Measurements from ENCODE around the gene UBLCP1.

DNA sequence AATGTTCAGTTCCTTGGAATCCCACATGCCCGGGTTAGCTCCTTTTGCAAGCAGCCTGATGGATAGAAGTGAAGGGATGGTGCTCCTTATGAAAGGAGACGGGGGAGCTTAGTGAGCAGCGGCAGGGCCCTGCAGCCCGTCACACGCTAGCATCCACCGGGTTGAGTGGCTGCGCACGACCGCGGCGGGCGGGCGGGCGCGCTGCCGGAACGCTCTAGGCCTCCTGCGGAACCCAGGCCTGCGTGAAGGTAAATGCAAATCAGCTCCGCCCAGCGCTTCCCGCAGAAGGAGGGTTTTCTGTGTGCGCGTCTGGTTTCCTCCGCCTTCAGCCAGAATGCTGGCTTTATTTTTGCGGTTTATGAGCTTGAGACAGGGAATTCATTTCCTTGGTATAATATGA is 47.4 kb downstream of the UBLCP1 start:
- TF ChIP-seq, protein P1, sequence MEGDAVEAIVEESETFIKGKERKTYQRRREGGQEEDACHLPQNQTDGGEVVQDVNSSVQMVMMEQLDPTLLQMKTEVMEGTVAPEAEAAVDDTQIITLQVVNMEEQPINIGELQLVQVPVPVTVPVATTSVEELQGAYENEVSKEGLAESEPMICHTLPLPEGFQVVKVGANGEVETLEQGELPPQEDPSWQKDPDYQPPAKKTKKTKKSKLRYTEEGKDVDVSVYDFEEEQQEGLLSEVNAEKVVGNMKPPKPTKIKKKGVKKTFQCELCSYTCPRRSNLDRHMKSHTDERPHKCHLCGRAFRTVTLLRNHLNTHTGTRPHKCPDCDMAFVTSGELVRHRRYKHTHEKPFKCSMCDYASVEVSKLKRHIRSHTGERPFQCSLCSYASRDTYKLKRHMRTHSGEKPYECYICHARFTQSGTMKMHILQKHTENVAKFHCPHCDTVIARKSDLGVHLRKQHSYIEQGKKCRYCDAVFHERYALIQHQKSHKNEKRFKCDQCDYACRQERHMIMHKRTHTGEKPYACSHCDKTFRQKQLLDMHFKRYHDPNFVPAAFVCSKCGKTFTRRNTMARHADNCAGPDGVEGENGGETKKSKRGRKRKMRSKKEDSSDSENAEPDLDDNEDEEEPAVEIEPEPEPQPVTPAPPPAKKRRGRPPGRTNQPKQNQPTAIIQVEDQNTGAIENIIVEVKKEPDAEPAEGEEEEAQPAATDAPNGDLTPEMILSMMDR (IDR thresholded peaks at IDR 0.05; ENCODE audit: poor library complexity, severe bottlenecking): no peak
- TF ChIP-seq EP300 (conservative IDR thresholded peaks at IDR 0.05; ENCODE audit: poor library complexity, severe bottlenecking) (no peak), RAD21 (conservative IDR thresholded peaks at IDR 0.05) (no peak)
- TF ChIP-seq, protein P2, sequence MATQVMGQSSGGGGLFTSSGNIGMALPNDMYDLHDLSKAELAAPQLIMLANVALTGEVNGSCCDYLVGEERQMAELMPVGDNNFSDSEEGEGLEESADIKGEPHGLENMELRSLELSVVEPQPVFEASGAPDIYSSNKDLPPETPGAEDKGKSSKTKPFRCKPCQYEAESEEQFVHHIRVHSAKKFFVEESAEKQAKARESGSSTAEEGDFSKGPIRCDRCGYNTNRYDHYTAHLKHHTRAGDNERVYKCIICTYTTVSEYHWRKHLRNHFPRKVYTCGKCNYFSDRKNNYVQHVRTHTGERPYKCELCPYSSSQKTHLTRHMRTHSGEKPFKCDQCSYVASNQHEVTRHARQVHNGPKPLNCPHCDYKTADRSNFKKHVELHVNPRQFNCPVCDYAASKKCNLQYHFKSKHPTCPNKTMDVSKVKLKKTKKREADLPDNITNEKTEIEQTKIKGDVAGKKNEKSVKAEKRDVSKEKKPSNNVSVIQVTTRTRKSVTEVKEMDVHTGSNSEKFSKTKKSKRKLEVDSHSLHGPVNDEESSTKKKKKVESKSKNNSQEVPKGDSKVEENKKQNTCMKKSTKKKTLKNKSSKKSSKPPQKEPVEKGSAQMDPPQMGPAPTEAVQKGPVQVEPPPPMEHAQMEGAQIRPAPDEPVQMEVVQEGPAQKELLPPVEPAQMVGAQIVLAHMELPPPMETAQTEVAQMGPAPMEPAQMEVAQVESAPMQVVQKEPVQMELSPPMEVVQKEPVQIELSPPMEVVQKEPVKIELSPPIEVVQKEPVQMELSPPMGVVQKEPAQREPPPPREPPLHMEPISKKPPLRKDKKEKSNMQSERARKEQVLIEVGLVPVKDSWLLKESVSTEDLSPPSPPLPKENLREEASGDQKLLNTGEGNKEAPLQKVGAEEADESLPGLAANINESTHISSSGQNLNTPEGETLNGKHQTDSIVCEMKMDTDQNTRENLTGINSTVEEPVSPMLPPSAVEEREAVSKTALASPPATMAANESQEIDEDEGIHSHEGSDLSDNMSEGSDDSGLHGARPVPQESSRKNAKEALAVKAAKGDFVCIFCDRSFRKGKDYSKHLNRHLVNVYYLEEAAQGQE (IDR thresholded peaks at IDR 0.05; ENCODE audit: borderline replicate concordance): no peak
